ENCODE measurements around the gene SLC16A7.

GRCh38 chr12:59650588-59651228 lies 54.9 kb downstream of the SLC16A7 start:
- TF ChIP-seq CTCF (IDR thresholded peaks at IDR 0.05; ENCODE audit: low read length) (no peak), EZH2 (IDR thresholded peaks at IDR 0.05; ENCODE audit: borderline replicate concordance, low read length) (no peak)
